Measurements from ENCODE around the gene RGPD4.

Gene RGPD4

GRCh38 chr2:107931412-107931811 lies 104.7 kb downstream of the RGPD4 start:
- DNase-seq = no peak

- no peak for DNase-seq
Observed at GRCh38 chr2:107932488-107932887, 105.8 kb downstream of the RGPD4 start.

- no peak for DNase-seq
Observed at GRCh38 chr2:107932979-107933378, 106.3 kb downstream of the RGPD4 start.

GRCh38 chr2:107936433-107937359 lies 110.0 kb downstream of the RGPD4 start:
- no peak for DNase-seq

All from CD4-positive, alpha-beta T cell treated with Interleukin-15 for 1 hour (primary cell).